GM12878 (cell line): Measurements from ENCODE around the gene JTB. TPM values are rescaled to one million over a fixed set of nuclear protein-coding genes. Genes with fewer than 3 reads are reported as not detected.

Experiments
- ATAC-seq: fragments of 200-7000 bp; cut with Tn5 transposase; 3 replicates; pipeline ENCODE4 v1.9.1; 2020; ENCODE audit warnings: mild to moderate bottlenecking, moderate library complexity
- BruUV-seq: library from RNA; stranded (reverse); fragments of 400-500 nt; replicated peaks from 2 replicates; lab custom pipeline; 2021; lab: Mats Ljungman, UMichigan
- CTCF ChIA-PET: fragments of 300-600 bp; sonication (Branson Sonifier 250); formaldehyde crosslinking; extraction: SDS; loops from one replicate; lab custom pipeline; 2021; ENCODE audit warnings: inconsistent platforms; lab: Yijun Ruan, JAX
- POLR2A ChIA-PET: fragments of 350-600 bp; formaldehyde crosslinking; extraction: SDS; loops from one replicate; lab custom pipeline; 2021; ENCODE audit warnings: inconsistent platforms; lab: Charles Lee
- RAD21 ChIA-PET: fragments of 300-600 bp; sonication (Branson Sonifier 250); formaldehyde crosslinking; loops from one replicate; lab custom pipeline; 2023; ENCODE audit warnings: antibody characterized with exemption; ENCODE audit not compliant: unreplicated experiment; lab: Charles Lee
- SMC1A ChIA-PET: fragments of 300-600 bp; sonication (Branson Sonifier 250); formaldehyde crosslinking; loops from one replicate; lab custom pipeline; 2023; ENCODE audit not compliant: unreplicated experiment, uncharacterized antibody; lab: Charles Lee
- DNase-seq: peaks from one replicate; pipeline ENCODE4 v3.0.0-alpha.2; 2011; ENCODE audit warnings: low read depth, low spot score
- FAIRE-seq: peaks from 3 replicates; lab custom pipeline; 2011; peaks lifted over from hg19 to GRCh38; lab: Jason Lieb, UNC
- H2AFZ ChIP-seq: 2 replicates; pipeline ENCODE4 v1.6.0; 2011; ENCODE audit warnings: low read depth, low read length, control low read depth; ENCODE audit not compliant: control insufficient read depth
- H3K27ac ChIP-seq: 2 replicates; pipeline ENCODE4 v1.5.1; 2011; ENCODE audit warnings: control low read depth; ENCODE audit not compliant: control insufficient read depth, insufficient read depth
- H3K27me3 ChIP-seq, 2 experiments: replicated peaks in 1 of 2; 2 replicates each; pipeline versions ENCODE4 v1.6.0 to v1.6.1; 2011; ENCODE audit warnings: low read length in 1 of 2; ENCODE audit not compliant: control insufficient read depth in 2 of 2, insufficient read depth in 2 of 2
- H3K36me3 ChIP-seq, 2 experiments: 2 replicates each; pipeline ENCODE4 v1.5.1; 2011; ENCODE audit warnings: low read length in 1 of 2; ENCODE audit not compliant: control insufficient read depth in 2 of 2, insufficient read depth in 2 of 2
- H3K4me1 ChIP-seq: 2 replicates; pipeline ENCODE4 v1.6.1; 2011; ENCODE audit warnings: mild to moderate bottlenecking, low read length, moderate library complexity, mixed read lengths; ENCODE audit not compliant: control insufficient read depth, insufficient read depth
- H3K4me2 ChIP-seq: 2 replicates; pipeline ENCODE4 v1.6.0; 2011; ENCODE audit warnings: control low read depth; ENCODE audit not compliant: control insufficient read depth, insufficient read depth
- H3K4me3 ChIP-seq: fragments of 200-600 bp; sonication (generic); 2 replicates; pipeline ENCODE4 v1.5.1; 2016
- H3K79me2 ChIP-seq: 2 replicates; pipeline ENCODE4 v1.6.0; 2011; ENCODE audit warnings: low read length; ENCODE audit not compliant: control insufficient read depth, insufficient read depth
- H3K9ac ChIP-seq: 2 replicates; pipeline ENCODE4 v1.8.0; 2011; ENCODE audit warnings: low read length, control low read depth, mixed read lengths; ENCODE audit not compliant: control insufficient read depth, insufficient read depth
- H3K9me3 ChIP-seq: replicated peaks from 3 replicates; pipeline ENCODE4 v1.5.1; 2011; ENCODE audit warnings: mild to moderate bottlenecking, low read length; ENCODE audit not compliant: control insufficient read depth, insufficient read depth
- H4K20me1 ChIP-seq: 2 replicates; pipeline ENCODE4 v1.6.0; 2011; ENCODE audit not compliant: control insufficient read depth, insufficient read depth
- ATF2 ChIP-seq: IDR thresholded peaks from 2 replicates; pipeline ENCODE4 v1.6.1; 2012; ENCODE audit warnings: low read length, inconsistent platforms
- BACH1 ChIP-seq: fragments of 450-650 bp; IDR thresholded peaks from 2 replicates; pipeline ENCODE4 v1.6.1; 2017; ENCODE audit warnings: mild to moderate bottlenecking, borderline replicate concordance
- BCL3 ChIP-seq: IDR thresholded peaks from 2 replicates; pipeline ENCODE4 v1.6.1; 2011; ENCODE audit warnings: borderline replicate concordance, low read depth, mild to moderate bottlenecking, moderate library complexity, low read length; ENCODE audit not compliant: insufficient read depth, poor library complexity, severe bottlenecking
- FOS ChIP-seq: IDR thresholded peaks from 3 replicates; pipeline ENCODE4 v1.6.1; 2011; ENCODE audit warnings: borderline replicate concordance; ENCODE audit not compliant: insufficient read length; ENCODE audit errors: extremely low read depth
- IRF4 ChIP-seq: IDR thresholded peaks from 2 replicates; pipeline ENCODE4 v1.6.1; 2011; ENCODE audit warnings: low read depth, low read length
- MYB ChIP-seq: fragments of 150-350 bp; IDR thresholded peaks from 2 replicates; pipeline ENCODE4 v1.6.1; 2014; ENCODE audit warnings: mild to moderate bottlenecking, low read depth, low read length, borderline replicate concordance
- NFXL1 ChIP-seq: fragments of 450-650 bp; IDR thresholded peaks from 2 replicates; pipeline ENCODE4 v1.6.1; 2017; ENCODE audit warnings: antibody characterized with exemption, mild to moderate bottlenecking, borderline replicate concordance
- RBBP5 ChIP-seq: fragments of 200-600 bp; sonication (generic); conservative IDR thresholded peaks from 2 replicates; pipeline ENCODE4 v1.6.1; 2016
- TARDBP ChIP-seq: IDR thresholded peaks from 2 replicates; pipeline ENCODE4 v1.6.1; 2016; ENCODE audit warnings: borderline replicate concordance
- WGBS: methylation state at CpG from one replicate; pipeline ENCODE4 v1.1.6; 2016; ENCODE audit warnings: low lambda C conversion rate; ENCODE audit not compliant: insufficient replicate concordance, insufficient coverage; ENCODE audit errors: missing lambda C conversion rate; 5-methylcytosine and 5-hydroxymethylcytosine counted together
- in situ Hi-C: fragments of 300-500 bp; cut with MboI; formaldehyde crosslinking; loops from 9 replicates; pipeline ENCODE4 v1.14.3; 2018; ENCODE audit warnings: mixed read lengths
- intact Hi-C: fragments of 100-400 bp; cut with micrococcal nuclease; formaldehyde crosslinking; loops from one replicate; pipeline ENCODE4 v1.14.2; 2022; ENCODE audit not compliant: unreplicated experiment
- polyA plus RNA-seq, 11 experiments: library from polyadenylated mRNA; depleted of rRNA in 4 of 11; unstranded in 6 of 11; stranded (reverse) in 5 of 11; fragments of >200 nt; fragmentation: Nextera tagmentation in 4 of 11; fragmentation: Illumina TruSeq in 1 of 11; extraction: Ambion mirVana in 4 of 11; extraction: Trizol in 1 of 11; gene quantifications; 1 replicate in 1 of 11; 2 replicates in 10 of 11; pipeline versions ENCODE4 v1.2.1 to v1.2.3, GENCODE V29; 2011 to 2016; ENCODE audit warnings: inconsistent platforms in 2 of 11, missing spikeins in 2 of 11, low read depth in 1 of 11
- total RNA-seq, 4 experiments: library from RNA; depleted of rRNA in 3 of 4; stranded (reverse); fragments of >200 nt in 3 of 4; fragmentation: Illumina TruSeq in 1 of 4; extraction: Trizol in 1 of 4; gene quantifications; 2 replicates each; pipeline versions ENCODE4 v1.2.1 to v1.2.3, GENCODE V29; 2013 to 2021

The JTB gene
- total and polyA plus RNA-seq, 10 of the 15 experiments (the other 5 are each of a cell fraction or from before 2014, with no cell fraction given): 25.0 to 298 (median 155) TPM

- no peak for TF ChIP-seq BCL3
- TF ChIP-seq NFXL1: no peak
- no peak for TF ChIP-seq RBBP5
- TF ChIP-seq MYB: no peak
- TF ChIP-seq IRF4: no peak
Observed at GRCh38 chr1:153938996-153939395, 38.5 kb downstream of the JTB start (continued).

- Histone ChIP-seq H3K4me2 (no peak overlapping the region), H3K27me3 (no peaks in the 10 kb centered on the region), H2AFZ (no peak overlapping the region), H3K4me3 (no peak overlapping the region), H3K36me3 (peaks cover 20 to 22% of the 10 kb centered on the region in 2 experiments; a peak in 3 of 4 replicates), H4K20me1 (no peaks in the 10 kb centered on the region), H3K9ac (no peak overlapping the region), H3K27ac (no peak overlapping the region), H3K79me2 (no peaks in the 10 kb centered on the region), H3K4me1 (no peaks in the 10 kb centered on the region), H3K9me3 (no peaks in the 10 kb centered on the region)
- ATAC-seq: no peak
- SMC1A ChIA-PET: no interaction called here
- DNase-seq: no peak
- 100% methylated on average over 10 of the region's 10 CpGs for WGBS
- TF ChIP-seq FOS (no peak), ATF2 (no peak), TARDBP (no peak), BACH1 (no peak)
- no TSS peak for BruUV-seq
- in situ Hi-C loops: no loop called here
- intact Hi-C loops: no loop called here
- no peak for FAIRE-seq
- POLR2A ChIA-PET: interaction anchor here (1.0 kb wide), 1 partner anchor 41 kb away, joined by 3 read pairs; the partner anchor contains the start of gene JTB
- CTCF ChIA-PET: no interaction called here
- RAD21 ChIA-PET: no interaction called here
Observed at GRCh38 chr1:153937331-153937730, 40.1 kb downstream of the JTB start.
